Osteocyte (in vitro differentiated cells): ENCODE results near the gene BIK. TPM values are rescaled to one million over a fixed set of nuclear protein-coding genes. Genes with fewer than 3 reads are reported as not detected.

ENCODE experiments used
- DNase-seq: peaks from one replicate; pipeline ENCODE4 v3.0.0; 2021; ENCODE audit warnings: mixed read lengths; ENCODE audit not compliant: unreplicated experiment; ENCODE audit errors: extremely low spot score
- H3K27ac Mint-ChIP-seq: one replicate; pipeline ENCODE4 v1.8.0; 2021; ENCODE audit warnings: mild to moderate bottlenecking, mixed read lengths; ENCODE audit not compliant: unreplicated experiment
- H3K27me3 Mint-ChIP-seq: one replicate; pipeline ENCODE4 v1.8.0; 2021; ENCODE audit warnings: mixed read lengths; ENCODE audit not compliant: unreplicated experiment
- H3K36me3 Mint-ChIP-seq: one replicate; pipeline ENCODE4 v1.8.0; 2021; ENCODE audit warnings: mixed read lengths; ENCODE audit not compliant: unreplicated experiment
- H3K4me1 Mint-ChIP-seq: one replicate; pipeline ENCODE4 v1.8.0; 2021; ENCODE audit warnings: mixed read lengths; ENCODE audit not compliant: unreplicated experiment
- H3K4me3 Mint-ChIP-seq: one replicate; pipeline ENCODE4 v1.8.0; 2021; ENCODE audit warnings: mild to moderate bottlenecking, moderate library complexity, mixed read lengths; ENCODE audit not compliant: unreplicated experiment
- H3K9me3 Mint-ChIP-seq: one replicate; pipeline ENCODE4 v1.8.0; 2021; ENCODE audit warnings: mixed read lengths; ENCODE audit not compliant: unreplicated experiment
- total RNA-seq: library from RNA; stranded (reverse); gene quantifications from 2 replicates; pipeline ENCODE4 v1.2.1, GENCODE V29; 2021
- TF ChIP-seq, protein P1 (sequence below): fragments of 200-600 bp; sonication (generic); IDR thresholded peaks from 2 replicates; pipeline ENCODE4 v1.5.0; 2021; ENCODE audit warnings: antibody characterized with exemption, mild to moderate bottlenecking, moderate library complexity

Gene BIK
- total RNA-seq, 1 donor from 2014 or later, result not detected

DNA sequence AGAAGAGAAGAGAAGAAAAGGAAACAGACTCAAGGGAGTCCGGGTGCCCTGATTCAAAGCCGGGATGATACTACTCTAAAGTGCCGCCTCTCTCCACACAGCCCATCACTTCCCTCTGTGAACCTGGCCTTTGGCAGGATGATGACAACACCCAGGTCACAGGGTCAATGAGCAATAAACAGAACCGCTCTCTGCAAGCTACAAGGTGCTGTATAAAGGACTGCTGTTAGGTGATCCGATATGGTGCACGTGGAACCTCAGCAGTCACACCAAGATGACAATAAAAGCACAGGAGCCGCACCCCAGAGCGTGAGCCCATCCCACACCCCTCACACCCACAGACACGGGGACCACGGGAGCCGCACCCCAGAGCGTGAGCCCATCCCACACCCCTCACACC lies 32.0 kb upstream of the BIK start:
- no peaks in the 10 kb centered on the region for H3K27me3 Mint-ChIP-seq
- no peak overlapping the region for H3K27ac Mint-ChIP-seq
- no peak overlapping the region for H3K4me3 Mint-ChIP-seq
- H3K36me3 Mint-ChIP-seq, result peaks cover 14% of the 10 kb centered on the region
- no peaks in the 10 kb centered on the region for H3K4me1 Mint-ChIP-seq
- TF ChIP-seq, protein P1, sequence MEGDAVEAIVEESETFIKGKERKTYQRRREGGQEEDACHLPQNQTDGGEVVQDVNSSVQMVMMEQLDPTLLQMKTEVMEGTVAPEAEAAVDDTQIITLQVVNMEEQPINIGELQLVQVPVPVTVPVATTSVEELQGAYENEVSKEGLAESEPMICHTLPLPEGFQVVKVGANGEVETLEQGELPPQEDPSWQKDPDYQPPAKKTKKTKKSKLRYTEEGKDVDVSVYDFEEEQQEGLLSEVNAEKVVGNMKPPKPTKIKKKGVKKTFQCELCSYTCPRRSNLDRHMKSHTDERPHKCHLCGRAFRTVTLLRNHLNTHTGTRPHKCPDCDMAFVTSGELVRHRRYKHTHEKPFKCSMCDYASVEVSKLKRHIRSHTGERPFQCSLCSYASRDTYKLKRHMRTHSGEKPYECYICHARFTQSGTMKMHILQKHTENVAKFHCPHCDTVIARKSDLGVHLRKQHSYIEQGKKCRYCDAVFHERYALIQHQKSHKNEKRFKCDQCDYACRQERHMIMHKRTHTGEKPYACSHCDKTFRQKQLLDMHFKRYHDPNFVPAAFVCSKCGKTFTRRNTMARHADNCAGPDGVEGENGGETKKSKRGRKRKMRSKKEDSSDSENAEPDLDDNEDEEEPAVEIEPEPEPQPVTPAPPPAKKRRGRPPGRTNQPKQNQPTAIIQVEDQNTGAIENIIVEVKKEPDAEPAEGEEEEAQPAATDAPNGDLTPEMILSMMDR, result no peak
- H3K9me3 Mint-ChIP-seq, result no peaks in the 10 kb centered on the region
- no peak for DNase-seq

DNA sequence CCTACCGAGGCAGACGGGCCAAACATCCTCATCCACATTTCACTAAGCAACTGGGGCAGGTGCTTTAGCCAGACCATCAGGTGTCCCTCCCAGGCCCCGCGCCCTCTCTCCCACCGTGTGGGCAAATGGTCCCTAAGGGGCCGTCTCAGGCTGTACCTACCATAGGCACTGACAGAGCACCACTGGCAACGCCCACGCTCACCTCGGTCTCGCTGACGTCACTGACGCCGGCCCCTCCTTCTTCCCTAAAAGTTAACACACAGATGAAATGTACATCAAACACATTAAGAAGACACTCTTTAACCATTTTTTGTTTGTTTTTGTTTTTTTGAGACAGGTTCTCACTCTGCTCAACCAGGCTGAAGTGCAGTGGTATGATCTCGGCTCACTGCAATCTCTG lies 30.8 kb upstream of the BIK start:
- Mint-ChIP-seq H3K27me3 (no peaks in the 10 kb centered on the region), H3K36me3 (peaks cover 14% of the 10 kb centered on the region), H3K27ac (no peak overlapping the region), H3K9me3 (no peaks in the 10 kb centered on the region), H3K4me1 (no peaks in the 10 kb centered on the region), H3K4me3 (no peak overlapping the region)
- no peak for DNase-seq
- TF ChIP-seq, protein P1, result no peak

DNA sequence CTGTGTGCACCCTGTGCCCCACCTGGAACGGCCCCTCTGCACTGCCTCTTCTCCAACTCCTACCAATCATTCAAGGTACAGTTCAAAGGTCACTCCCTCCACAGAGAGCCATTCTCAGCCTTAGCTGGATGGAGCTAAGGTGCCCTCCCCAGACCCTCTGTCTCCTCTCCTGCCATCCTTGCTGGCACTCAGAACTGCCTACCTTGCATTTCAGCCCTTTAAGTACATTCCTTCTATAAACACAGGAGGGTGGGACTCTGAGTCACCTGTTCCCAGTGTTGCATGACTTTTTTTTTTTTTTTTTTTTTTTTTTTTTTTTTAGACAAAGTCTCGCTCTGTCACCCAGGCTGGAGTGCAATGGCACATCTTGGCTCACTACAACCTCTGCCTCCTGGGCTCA lies 29.9 kb upstream of the BIK start:
- Mint-ChIP-seq H3K27ac (no peak overlapping the region), H3K4me1 (no peaks in the 10 kb centered on the region), H3K27me3 (no peaks in the 10 kb centered on the region), H3K9me3 (no peaks in the 10 kb centered on the region), H3K36me3 (peaks cover 12% of the 10 kb centered on the region), H3K4me3 (no peak overlapping the region)
- TF ChIP-seq, protein P1, result no peak
- DNase-seq, result no peak

DNA sequence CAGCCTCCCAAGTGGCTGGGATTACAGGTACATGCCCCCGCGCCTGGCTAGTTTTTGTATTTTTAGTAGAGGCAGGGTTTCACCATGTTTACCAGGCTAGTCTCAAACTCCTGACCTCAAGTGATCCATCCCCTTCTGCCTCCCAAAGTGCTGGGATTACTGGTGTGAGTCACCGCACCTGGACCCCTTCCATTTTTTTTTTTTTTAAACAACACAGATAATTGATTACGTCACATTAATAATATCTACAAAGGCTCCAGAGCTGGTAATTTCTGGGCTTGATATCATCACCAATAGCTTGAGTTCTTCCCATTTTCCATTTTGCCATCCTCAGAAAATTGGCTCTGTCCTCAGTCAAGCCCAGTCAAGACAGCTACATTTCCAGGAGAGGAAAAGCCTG lies 28.6 kb upstream of the BIK start:
- DNase-seq, result no peak
- no peak overlapping the region for H3K27ac Mint-ChIP-seq
- no peak overlapping the region for H3K4me3 Mint-ChIP-seq
- H3K9me3 Mint-ChIP-seq, result no peaks in the 10 kb centered on the region
- no peaks in the 10 kb centered on the region for H3K4me1 Mint-ChIP-seq
- H3K36me3 Mint-ChIP-seq, result peaks cover 15% of the 10 kb centered on the region
- TF ChIP-seq, protein P1, result no peak
- no peaks in the 10 kb centered on the region for H3K27me3 Mint-ChIP-seq

DNA sequence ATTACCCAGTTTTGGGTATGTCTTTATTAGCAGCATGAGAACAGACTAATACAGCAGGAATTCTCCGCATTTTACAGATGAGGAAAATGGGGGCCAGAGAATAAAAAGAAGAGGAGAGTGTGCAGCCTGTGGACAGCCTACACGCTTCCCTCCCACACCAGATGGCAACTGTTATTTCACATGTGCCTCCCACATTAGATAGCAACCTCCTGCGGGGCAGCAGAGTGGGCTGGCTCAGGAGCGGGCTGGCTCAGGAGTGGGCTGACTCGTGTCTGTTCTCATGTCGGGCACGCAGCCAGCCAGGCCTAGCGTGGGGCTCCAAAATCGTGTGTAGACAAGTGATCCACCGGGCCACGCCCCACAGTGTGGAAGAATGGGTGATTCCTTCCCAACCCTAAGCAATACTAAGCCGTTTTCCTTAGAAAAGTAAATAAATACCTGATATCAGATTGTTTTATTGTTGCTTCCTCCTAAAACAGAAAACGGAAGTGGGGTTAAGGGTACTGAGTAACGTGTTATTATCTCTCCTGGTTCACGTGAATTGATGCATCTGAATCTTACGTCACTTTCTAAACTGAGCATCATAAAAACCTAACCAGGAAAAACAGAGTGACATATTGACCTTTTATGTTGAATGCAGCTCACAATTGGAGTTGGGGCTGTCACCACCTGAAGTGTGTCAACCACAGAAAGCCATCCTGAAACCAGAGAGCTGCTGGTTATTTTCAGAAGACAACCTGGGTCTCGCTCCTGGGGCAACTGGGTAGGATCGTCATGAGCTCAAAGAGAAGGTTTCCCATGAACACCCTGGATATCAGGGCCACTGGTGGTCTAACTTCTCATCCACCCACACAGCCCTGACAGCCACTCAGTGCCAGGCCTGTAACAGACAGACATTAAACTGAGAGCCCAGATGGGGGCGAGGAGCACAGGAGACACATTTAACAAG lies 24.6 kb upstream of the BIK start:
- TF ChIP-seq, protein P1, result no peak
- H3K9me3 Mint-ChIP-seq, result no peaks in the 10 kb centered on the region
- no peak for DNase-seq
- no peaks in the 10 kb centered on the region for H3K27me3 Mint-ChIP-seq
- H3K4me1 Mint-ChIP-seq, result peaks cover 13% of the 10 kb centered on the region
- no peak overlapping the region for H3K27ac Mint-ChIP-seq
- no peak overlapping the region for H3K4me3 Mint-ChIP-seq
- H3K36me3 Mint-ChIP-seq, result peaks cover 8% of the 10 kb centered on the region
